ENCODE data around the gene CCL22. TPM values are rescaled to one million over a fixed set of nuclear protein-coding genes. Genes with fewer than 3 reads are reported as not detected.

CCL22 gene
- total and polyA plus RNA-seq, 12 donors, result 0.03 to 3.0 (median 0.25) TPM; not detected in 3

- H3K36me3 ChIP-seq (replicated peaks in 1 of 2), result no peaks in the 10 kb centered on the region
- TF ChIP-seq POLR2A (IDR thresholded peaks at IDR 0.05), result no peak
- no peak for TF ChIP-seq CTCF (IDR thresholded peaks at IDR 0.05)
- intact Hi-C loops (cut with DNase I), result loop anchor here in 1 of 2 donors (10.0 kb wide), 1 partner anchor 308 kb away; no protein-coding TSS in a partner anchor
- peaks cover 0 to 9% of the 10 kb centered on the region in 2 donors for H3K4me1 ChIP-seq (replicated peaks in 1 of 2)
- WGBS, 4 donors, result 78 to 92% (median 87%) methylated on average over 6 to 9 of the region's 9 CpGs
- H3K9me3 ChIP-seq (replicated peaks in 1 of 3), result no peaks in the 10 kb centered on the region
- H3K27ac ChIP-seq, result no peak overlapping the region
- DNase-seq, result no peak
- no peaks in the 10 kb centered on the region for H3K27me3 ChIP-seq
- H3K4me3 ChIP-seq, result no peak overlapping the region
Observed at GRCh38 chr16:57412584-57412983, 54.0 kb downstream of the CCL22 start.

GRCh38 chr16:57413301-57413730 lies 54.7 kb downstream of the CCL22 start:
- Histone ChIP-seq H3K4me3 (no peak overlapping the region), H3K9me3 (replicated peaks in 1 of 3) (no peaks in the 10 kb centered on the region), H3K36me3 (replicated peaks in 1 of 2) (no peaks in the 10 kb centered on the region), H3K27ac (no peak overlapping the region), H3K4me1 (replicated peaks in 1 of 2) (peaks cover 0 to 13% of the 10 kb centered on the region in 2 donors), H3K27me3 (no peaks in the 10 kb centered on the region)
- TF ChIP-seq CTCF (IDR thresholded peaks at IDR 0.05) (no peak), POLR2A (IDR thresholded peaks at IDR 0.05) (no peak)
- DNase-seq, result no peak
- 81 to 91% (median 84%) methylated on average over 2 to 5 of the region's 5 CpGs for WGBS, 4 donors
- intact Hi-C loops (cut with DNase I), result loop anchor here in 1 of 2 donors (10.0 kb wide), 1 partner anchor 309 kb away; no protein-coding TSS in a partner anchor

DNA sequence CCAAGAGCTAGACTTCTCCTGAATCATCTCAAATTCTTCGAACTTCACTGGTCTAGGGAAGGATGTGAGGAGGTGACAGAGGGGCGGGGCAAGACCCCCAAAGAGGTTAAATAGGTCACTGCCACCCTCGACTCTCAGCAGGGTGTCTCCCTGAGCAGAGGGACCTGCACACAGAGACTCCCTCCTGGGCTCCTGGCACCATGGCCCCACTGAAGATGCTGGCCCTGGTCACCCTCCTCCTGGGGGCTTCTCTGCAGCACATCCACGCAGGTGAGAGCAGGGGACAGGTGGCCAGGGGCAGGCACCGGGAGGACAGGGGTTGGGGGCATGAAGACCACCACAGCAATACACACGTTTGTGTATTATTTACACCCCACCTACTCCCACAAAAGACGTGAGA lies 55.1 kb downstream of the CCL22 start:
- TF ChIP-seq POLR2A (IDR thresholded peaks at IDR 0.05) (no peak), CTCF (IDR thresholded peaks at IDR 0.05) (no peak)
- DNase-seq, result no peak
- Histone ChIP-seq H3K36me3 (replicated peaks in 1 of 2) (no peaks in the 10 kb centered on the region), H3K27me3 (no peaks in the 10 kb centered on the region), H3K9me3 (replicated peaks in 1 of 3) (no peaks in the 10 kb centered on the region), H3K4me1 (replicated peaks in 1 of 2) (peaks cover 0 to 16% of the 10 kb centered on the region in 2 donors), H3K27ac (no peak overlapping the region), H3K4me3 (no peak overlapping the region)
- intact Hi-C loops (cut with DNase I), result loop anchor here (2.0 to 10.0 kb wide), 2 partner anchors 109 to 309 kb away; no protein-coding TSS in a partner anchor
- WGBS, 4 donors, result 56 to 60% (median 59%) methylated on average over 7 of the region's 7 CpGs

Small RNA genes lying within 50 kb of the gene (small RNA-seq; reads per million reads assigned to genes)
- 0 reads per million in 2 donors for gene AC108081.1

Other genes starting within 250 kb of the CCL22 start
- 10 to 100 TPM; 32.9 to 75.0 (median 66.5) TPM for gene PSME3IP1, start 172.7 kb upstream of the CCL22 start, total RNA-seq
- 100 to 1,000 TPM in 1 of 3 donors, 10 to 100 TPM in 2; 67.9 to 129 (median 78.6) TPM for gene PSME3IP1, start 172.7 kb upstream of the CCL22 start, polyA plus RNA-seq
- gene RSPRY1, start 172.5 kb upstream of the CCL22 start, total RNA-seq, result 10 to 100 TPM; 17.3 to 40.2 (median 25.6) TPM
- gene RSPRY1, start 172.5 kb upstream of the CCL22 start, polyA plus RNA-seq, result 10 to 100 TPM in 1 of 3 donors, 1 to 10 TPM in 2; 7.7 to 43.5 (median 8.1) TPM
- 100 to 1,000 TPM in 1 of 9 donors, 10 to 100 TPM in 8; 47.9 to 116 (median 58.2) TPM for gene ARL2BP, start 113.5 kb upstream of the CCL22 start, total RNA-seq
- 100 to 1,000 TPM in 1 of 3 donors, 10 to 100 TPM in 2; 32.6 to 136 (median 35.2) TPM for gene ARL2BP, start 113.5 kb upstream of the CCL22 start, polyA plus RNA-seq
- gene PLLP, start 74.1 kb upstream of the CCL22 start, total RNA-seq, result 1 to 10 TPM; 1.0 to 10.0 (median 2.7) TPM
- gene PLLP, start 74.1 kb upstream of the CCL22 start, polyA plus RNA-seq, result 1 to 10 TPM; 1.5 to 7.0 (median 2.7) TPM
- 10 to 100 TPM in 1 of 9 donors, 1 to 10 TPM in 8; 3.3 to 14.1 (median 7.0) TPM for gene CX3CL1, start 13.7 kb downstream of the CCL22 start, total RNA-seq
- 1 to 10 TPM; 1.9 to 7.2 (median 6.0) TPM for gene CX3CL1, start 13.7 kb downstream of the CCL22 start, polyA plus RNA-seq
- gene CCL17, start 46.0 kb downstream of the CCL22 start, total RNA-seq, result not detected
- gene CCL17, start 46.0 kb downstream of the CCL22 start, polyA plus RNA-seq, result not detected
- gene CIAPIN1, start 88.6 kb downstream of the CCL22 start, total RNA-seq, result 100 to 1,000 TPM in 2 of 9 donors, 10 to 100 TPM in 7; 33.3 to 155 (median 51.6) TPM
- 10 to 100 TPM; 15.8 to 91.9 (median 25.9) TPM for gene CIAPIN1, start 88.6 kb downstream of the CCL22 start, polyA plus RNA-seq
- 100 to 1,000 TPM in 1 of 9 donors, 10 to 100 TPM in 8; 60.9 to 277 (median 85.5) TPM for gene COQ9, start 88.7 kb downstream of the CCL22 start, total RNA-seq
- gene COQ9, start 88.7 kb downstream of the CCL22 start, polyA plus RNA-seq, result 100 to 1,000 TPM; 165 to 203 (median 177) TPM
- gene POLR2C, start 103.9 kb downstream of the CCL22 start, total RNA-seq, result 100 to 1,000 TPM in 4 of 9 donors, 10 to 100 TPM in 5; 52.8 to 147 (median 99.9) TPM
- gene POLR2C, start 103.9 kb downstream of the CCL22 start, polyA plus RNA-seq, result 10 to 100 TPM; 28.3 to 73.9 (median 32.4) TPM
- gene DOK4, start 127.7 kb downstream of the CCL22 start, total RNA-seq, result 10 to 100 TPM in 8 of 9 donors, 1 to 10 TPM in 1; 8.8 to 36.1 (median 18.4) TPM
- 10 to 100 TPM in 2 of 3 donors, 1 to 10 TPM in 1; 4.3 to 31.8 (median 19.0) TPM for gene DOK4, start 127.7 kb downstream of the CCL22 start, polyA plus RNA-seq
- gene CCDC102A, start 177.8 kb downstream of the CCL22 start, total RNA-seq, result 10 to 100 TPM in 4 of 9 donors, 1 to 10 TPM in 5; 2.2 to 23.6 (median 9.3) TPM
- gene CCDC102A, start 177.8 kb downstream of the CCL22 start, polyA plus RNA-seq, result 1 to 10 TPM; 1.6 to 8.5 (median 3.8) TPM
- gene ADGRG5, start 183.9 kb downstream of the CCL22 start, total RNA-seq, result under 1 TPM in 6 of 9 donors, not detected in 3; 0.14 to 0.54 (median 0.26) TPM
- under 1 TPM; 0.22 to 0.48 (median 0.24) TPM for gene ADGRG5, start 183.9 kb downstream of the CCL22 start, polyA plus RNA-seq

Data from adrenal gland (tissue), 12 donors.